Caco-2 (cell line): ENCODE results near the gene PRKAG1. TPM values are rescaled to one million over a fixed set of nuclear protein-coding genes. Genes with fewer than 3 reads are reported as not detected.
A peak's percentile ranks its signal among the peaks of the same experiment; 100 is the strongest.

ENCODE experiments used
- BruUV-seq: library from RNA; stranded (reverse); fragments of 400-500 nt; replicated peaks from 2 replicates; lab custom pipeline; 2021; lab: Mats Ljungman, UMichigan
- CTCF ChIA-PET: fragments of 300-600 bp; sonication (Branson Sonifier 250); formaldehyde crosslinking; loops from one replicate; lab custom pipeline; 2022; ENCODE audit warnings: antibody characterized with exemption; lab: Charles Lee
- POLR2A ChIA-PET: fragments of 300-600 bp; sonication (Branson Sonifier 250); formaldehyde crosslinking; loops from one replicate; lab custom pipeline; 2022; ENCODE audit warnings: antibody characterized with exemption; lab: Charles Lee
- DNase-seq, 2 experiments: peaks; one replicate each; pipeline versions ENCODE4 v3.0.0 to v3.0.0-alpha.2; 2020 to 2022
- H3K27me3 ChIP-seq: replicated peaks from 2 replicates; pipeline ENCODE4 v1.6.0; 2011; ENCODE audit warnings: low read length; ENCODE audit not compliant: control insufficient read depth, insufficient read depth
- H3K36me3 ChIP-seq: 2 replicates; pipeline ENCODE4 v1.5.1; 2011; ENCODE audit warnings: low read length; ENCODE audit not compliant: control insufficient read depth, insufficient read depth
- H3K4me1 ChIP-seq: fragments of 250-450 bp; sonication (Bioruptor Pico); 2 replicates; pipeline ENCODE4 v1.5.1; 2020; ENCODE audit warnings: mild to moderate bottlenecking
- H3K4me3 ChIP-seq: 2 replicates; pipeline ENCODE4 v1.5.1; 2011; ENCODE audit warnings: low read depth, mild to moderate bottlenecking, control low read depth, low read length
- H3K9me3 ChIP-seq: fragments of 250-450 bp; sonication (Bioruptor Pico); 2 replicates; pipeline ENCODE4 v1.5.1; 2020; ENCODE audit warnings: mild to moderate bottlenecking, moderate library complexity
- H3K27ac Mint-ChIP-seq: one replicate; pipeline ENCODE4 v1.8.0; 2022; ENCODE audit warnings: mixed read lengths; ENCODE audit not compliant: unreplicated experiment
- H3K27me3 Mint-ChIP-seq: one replicate; pipeline ENCODE4 v1.8.0; 2022; ENCODE audit warnings: mixed read lengths; ENCODE audit not compliant: insufficient read depth, unreplicated experiment
- H3K36me3 Mint-ChIP-seq: one replicate; pipeline ENCODE4 v1.8.0; 2022; ENCODE audit warnings: mild to moderate bottlenecking, mixed read lengths; ENCODE audit not compliant: insufficient read depth, unreplicated experiment
- H3K4me1 Mint-ChIP-seq: one replicate; pipeline ENCODE4 v1.8.0; 2022; ENCODE audit warnings: low read depth, mixed read lengths; ENCODE audit not compliant: unreplicated experiment
- H3K4me3 Mint-ChIP-seq: one replicate; pipeline ENCODE4 v1.8.0; 2022; ENCODE audit warnings: mild to moderate bottlenecking, moderate library complexity, mixed read lengths; ENCODE audit not compliant: unreplicated experiment
- H3K9me3 Mint-ChIP-seq: one replicate; pipeline ENCODE4 v1.8.0; 2022; ENCODE audit warnings: mixed read lengths; ENCODE audit not compliant: unreplicated experiment
- CTCF ChIP-seq, 2 experiments: fragments of 200-600 bp in 1 of 2; IDR thresholded peaks; 1 replicate in 1 of 2; 2 replicates in 1 of 2; pipeline versions ENCODE4 v1.5.1 to v1.8.0; 2011 to 2022; ENCODE audit warnings: antibody characterized with exemption in 1 of 2, control low read depth in 1 of 2, inconsistent platforms in 1 of 2, low read depth in 1 of 2, low read length in 1 of 2, mild to moderate bottlenecking in 1 of 2, moderate library complexity in 1 of 2; ENCODE audit not compliant: insufficient read depth in 1 of 2, severe bottlenecking in 1 of 2, unreplicated experiment in 1 of 2
- intact Hi-C: fragments of 100-400 bp; cut with micrococcal nuclease; formaldehyde crosslinking; loops from one replicate; pipeline ENCODE4 v1.10.0; 2022; ENCODE audit not compliant: unreplicated experiment
- total RNA-seq: library from RNA; stranded (reverse); gene quantifications from 2 replicates; pipeline ENCODE4 v1.2.3, GENCODE V29; 2022

Gene PRKAG1
- total RNA-seq, 1 experiment from 2014 or later: 60.3 TPM

- BruUV-seq: no TSS peak
These were observed 38.1 kb downstream of the PRKAG1 start for GRCh38 chr12:48980389-48980952.

GRCh38 chr12:48979602-48980388 lies 38.8 kb downstream of the PRKAG1 start:
- TF ChIP-seq CTCF (IDR thresholded peaks at IDR 0.05; ENCODE audit: insufficient read depth in 1 of 2, low read depth in 1 of 2, low read length in 1 of 2, severe bottlenecking in 1 of 2, unreplicated experiment in 1 of 2): no peak
- peaks cover 14% of the 10 kb centered on the region for H3K27me3 ChIP-seq
- no peaks in the 10 kb centered on the region for H3K36me3 ChIP-seq
- peak overlapping the region; percentile 48 for H3K4me3 ChIP-seq
- CTCF ChIA-PET: interaction anchor here (0.6 to 7.8 kb wide), 21 partner anchors 8 to 418 kb away, joined by 3 to 90 read pairs (median 5); partner anchors contain the start of genes ARF3, DDN, FKBP11 and RHEBL1
- Mint-ChIP-seq H3K4me3 (peak overlapping the region; percentile 80), H3K27ac (no peak overlapping the region), H3K9me3 (no peaks in the 10 kb centered on the region), H3K36me3 (peaks cover 23% of the 10 kb centered on the region), H3K27me3 (peaks cover 27% of the 10 kb centered on the region), H3K4me1 (peaks cover 17% of the 10 kb centered on the region)
- POLR2A ChIA-PET: no interaction called here
- no peak for DNase-seq
- intact Hi-C loops: loop anchor here (1.0 to 5.0 kb wide), 5 partner anchors 8 to 127 kb away; partner anchors contain the start of genes ARF3, DDX23 and WNT10B
- peaks cover 23% of the 10 kb centered on the region for H3K4me1 ChIP-seq
- no TSS peak for BruUV-seq
- H3K9me3 ChIP-seq: no peaks in the 10 kb centered on the region

More at GRCh38 chr12:48980389-48980952, 38.1 kb downstream of the PRKAG1 start:
- no peaks in the 10 kb centered on the region for H3K9me3 ChIP-seq
- peaks cover 23% of the 10 kb centered on the region for H3K4me1 ChIP-seq
- H3K36me3 ChIP-seq: no peaks in the 10 kb centered on the region
- Mint-ChIP-seq H3K36me3 (peaks cover 23% of the 10 kb centered on the region), H3K27ac (no peak overlapping the region), H3K27me3 (peaks cover 29% of the 10 kb centered on the region), H3K9me3 (no peaks in the 10 kb centered on the region), H3K4me3 (peak overlapping the region; percentile 80), H3K4me1 (peaks cover 17% of the 10 kb centered on the region)
- peaks cover 14% of the 10 kb centered on the region for H3K27me3 ChIP-seq
- POLR2A ChIA-PET: no interaction called here
- intact Hi-C loops: loop anchor here (1.0 kb wide), 2 partner anchors 9 to 15 kb away; partner anchors contain the start of gene WNT10B
- peak; percentile 49 for TF ChIP-seq CTCF (IDR thresholded peaks at IDR 0.05; ENCODE audit: insufficient read depth in 1 of 2, low read depth in 1 of 2, low read length in 1 of 2, severe bottlenecking in 1 of 2, unreplicated experiment in 1 of 2)
- CTCF ChIA-PET: interaction anchor here (0.9 to 7.8 kb wide), 18 partner anchors 8 to 128 kb away, joined by 3 to 90 read pairs (median 5); partner anchors contain the start of genes ARF3, DDN, FKBP11 and RHEBL1
- DNase-seq: peak; percentile 82 to 84
- peak overlapping the region; percentile 48 for H3K4me3 ChIP-seq
